DMS153 treated with DMSO at 0.1 percent for 48 hours (cell line): ENCODE data around the gene LSMEM2.

ENCODE experiments used
- DNase-seq: peaks from one replicate; lab custom pipeline; 2025; ENCODE audit not compliant: unreplicated experiment; lab: John Stamatoyannopoulos, UW

LSMEM2 gene

GRCh38 chr3:50337175-50337861, 58.4 kb downstream of the LSMEM2 start:
- DNase-seq, result peak; percentile 65
